Heart right ventricle (tissue), 16 donors: ENCODE results near the gene C2CD2. TPM values are rescaled to one million over a fixed set of nuclear protein-coding genes. Genes with fewer than 3 reads are reported as not detected.
A peak's percentile ranks its signal among the peaks of the same experiment; 100 is the strongest.

Experiments used
- ATAC-seq, 8 donors: fragments of 200-7000 bp; cut with Tn5 transposase; one replicate each; pipeline ENCODE4 v1.9.1; 2020; ENCODE audit warnings: mild to moderate bottlenecking in 8 of 8, moderate library complexity in 8 of 8, moderate number of reproducible peaks in 1 of 8
- DNase-seq, 2 donors: peaks; one replicate each; pipeline ENCODE4 v3.0.0-alpha.2; 2020
- H3K27ac ChIP-seq, 10 donors: fragments of 200-600 bp; sonication (generic) in 2 of 10; one replicate each; pipeline versions ENCODE4 v1.5.0 to v1.8.0; 2020 to 2022; ENCODE audit warnings: mild to moderate bottlenecking in 3 of 10
- H3K27me3 ChIP-seq, 7 donors: fragments of 200-600 bp; one replicate each; pipeline ENCODE4 v1.8.0; 2021 to 2022; ENCODE audit warnings: mild to moderate bottlenecking in 2 of 7
- H3K36me3 ChIP-seq, 9 donors: fragments of 200-600 bp; sonication (generic) in 1 of 9; one replicate each; pipeline versions ENCODE4 v1.5.0 to v1.8.0; 2020 to 2022; ENCODE audit warnings: mild to moderate bottlenecking in 2 of 9
- H3K4me1 ChIP-seq, 9 donors: fragments of 200-600 bp; sonication (generic) in 1 of 9; one replicate each; pipeline versions ENCODE4 v1.5.0 to v1.8.0; 2020 to 2022; ENCODE audit warnings: mild to moderate bottlenecking in 4 of 9
- H3K4me3 ChIP-seq, 10 donors: fragments of 200-600 bp; sonication (generic) in 2 of 10; one replicate each; pipeline versions ENCODE4 v1.5.0 to v1.8.0; 2020 to 2022; ENCODE audit warnings: mild to moderate bottlenecking in 7 of 10, moderate library complexity in 2 of 10
- H3K9me3 ChIP-seq, 11 donors: fragments of 200-600 bp in 10 of 11; sonication (generic) in 2 of 11; one replicate each; pipeline versions ENCODE4 v1.5.0 to v1.8.0; 2013 to 2022; ENCODE audit warnings: mild to moderate bottlenecking in 2 of 11, control low read depth in 1 of 11, moderate library complexity in 1 of 11
- CTCF ChIP-seq, 9 donors: fragments of 200-600 bp; sonication (generic) in 2 of 9; IDR thresholded peaks; one replicate each; pipeline versions ENCODE4 v1.5.0 to v1.8.0; 2021 to 2022; ENCODE audit warnings: antibody characterized with exemption in 9 of 9, mild to moderate bottlenecking in 5 of 9, moderate library complexity in 1 of 9
- WGBS, 2 donors: extraction: QIAGEN DNeasy Blood & Tissue Kit; methylation state at CpG; one replicate each; pipeline ENCODE4 v1.1.7; 2013; ENCODE audit warnings: inconsistent platforms in 1 of 2; 5-methylcytosine and 5-hydroxymethylcytosine counted together
- intact Hi-C, 10 donors: fragments of 100-400 bp; cut with DNase I; formaldehyde crosslinking; loops; one replicate each; pipeline versions ENCODE4 v1.11.1 to v1.14.2; 2022
- polyA plus RNA-seq, 2 donors: library from polyadenylated mRNA; stranded (reverse); fragments of 200-250 nt; gene quantifications; one replicate each; pipeline ENCODE4 v1.2.3, GENCODE V29; 2013
- total RNA-seq, 10 donors: library from RNA; stranded (reverse); fragmentation: NEBNext Ultra II Directional in 3 of 10; extraction: Animal tissue kit (Norgen Biotek cat#: 25700) in 3 of 10; gene quantifications; one replicate each; pipeline versions ENCODE4 v1.2.1 to v1.2.4, GENCODE V29; 2021 to 2023
- donor health status: Arrhythmogenic right ventricular cardiomyopathy.
- donor health status: ischemic (EF 13 %, LVEDD 7.1; RV severe dilation, severe dysfunction).
- donor health status: healthy with polysubstance abuse.
- donor health status: DM: no; HTN: yes; CAD: no.
- donor health status: DM: no; HTN: no; CAD: no.
- donor health status: ischemic (EF 25% LVEDD 6.9; RV normal size, moderate dysfunction).
- donor health status: ischemic (EF 25% LVEDD 5.7; RV mildly dilated, moderate dysfunction).
- donor health status: healthy.
- donor health status: DM: yes; HTN: yes; CAD: no.
- donor health status: Ischemic cardiomyopathy.
- donor health status: ischemic (EF 35%, LVEDD 5.7; RV mildly dilated, moderate dysfunction).
- donor health status: nonischemic (EF 11% LVEDD 7.7; RV severe dilation, severe dysfunction).
- donor health status: DM: yes; HTN: yes; CAD: no.
- donor health status: PGD.
- donor health status: ischemic (EF 29% LVEDD 5.4; RV normal size, mild dysfunction).
- donor health status: nonischemic (EF 23%, LVEDD 6.1; RV moderate dilation, normal function).

The C2CD2 gene
- total and polyA plus RNA-seq, 12 donors = 4.5 to 11.1 (median 6.6) TPM

GRCh38 chr21:41932576-41933312, 21.1 kb downstream of the C2CD2 start:
- peak overlapping the region in 5 of 10 donors; percentile 37 to 45 (median 39) for H3K4me3 ChIP-seq
- peak overlapping the region in 9 of 10 donors; percentile 12 to 83 (median 66) for H3K27ac ChIP-seq
- peak; percentile 45 to 84 (median 66) for ATAC-seq

DNA sequence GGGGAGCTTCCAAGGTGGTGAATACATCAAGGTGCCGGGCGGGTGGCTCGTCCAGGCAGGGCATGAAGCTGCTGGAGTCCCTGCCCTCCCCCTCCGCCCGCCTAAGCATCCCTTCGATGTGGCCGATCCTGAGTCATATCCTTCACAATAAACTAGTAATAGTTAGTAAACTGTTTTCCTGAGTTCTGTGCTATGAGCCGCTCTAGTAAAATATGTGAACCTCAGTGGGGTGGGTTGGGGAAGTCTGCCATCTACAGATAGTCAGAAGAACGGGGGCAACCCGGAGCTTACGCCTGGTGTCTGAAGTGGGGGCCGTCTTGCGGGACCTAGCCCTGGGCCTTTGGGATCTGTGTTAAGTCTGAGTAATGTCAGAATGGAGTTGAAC, 21.6 kb downstream of the C2CD2 start:
- H3K4me3 ChIP-seq = no peak overlapping the region
- intact Hi-C loops = loop anchor here in 2 of 10 donors (10.0 kb wide), 1 partner anchor 183 kb away; no protein-coding TSS in a partner anchor
- ATAC-seq = peak in 7 of 8 donors; percentile 7 to 73 (median 30)
- H3K27me3 ChIP-seq = no peaks in the 10 kb centered on the region
- TF ChIP-seq CTCF (IDR thresholded peaks at IDR 0.05) = peak in 2 of 9 donors; percentile 12 to 20
- peak overlapping the region in 6 of 10 donors; percentile 12 to 77 (median 60) for H3K27ac ChIP-seq
- H3K4me1 ChIP-seq = peaks cover 3 to 54% (median 37%) of the 10 kb centered on the region in 9 donors
- no peaks in the 10 kb centered on the region for H3K36me3 ChIP-seq
- WGBS, 2 donors = 71 to 79% methylated on average over 13 of the region's 13 CpGs
- no peaks in the 10 kb centered on the region for H3K9me3 ChIP-seq
- no peak for DNase-seq

More at GRCh38 chr21:41932576-41933312, 21.1 kb downstream of the C2CD2 start:
- Histone ChIP-seq H3K36me3 (peaks cover 0 to 5% (median 0%) of the 10 kb centered on the region in 9 donors), H3K4me1 (peaks cover 3 to 48% (median 31%) of the 10 kb centered on the region in 9 donors), H3K27me3 (no peaks in the 10 kb centered on the region), H3K9me3 (no peaks in the 10 kb centered on the region)
- 52 to 58% methylated on average over 18 of the region's 18 CpGs for WGBS, 2 donors
- no peak for DNase-seq
- intact Hi-C loops = loop anchor here in 2 of 10 donors (10.0 kb wide), 1 partner anchor 182 kb away; no protein-coding TSS in a partner anchor
- TF ChIP-seq CTCF (IDR thresholded peaks at IDR 0.05) = peak in 1 of 9 donors; percentile 0

- 83 to 90% methylated on average over 8 of the region's 8 CpGs for WGBS, 2 donors
- Histone ChIP-seq H3K9me3 (no peaks in the 10 kb centered on the region), H3K36me3 (no peaks in the 10 kb centered on the region), H3K27ac (no peak overlapping the region), H3K4me3 (no peak overlapping the region), H3K4me1 (peaks cover 3 to 61% (median 43%) of the 10 kb centered on the region in 9 donors), H3K27me3 (no peaks in the 10 kb centered on the region)
- no peak for ATAC-seq
- TF ChIP-seq CTCF (IDR thresholded peaks at IDR 0.05) = no peak
- intact Hi-C loops = loop anchor here in 2 of 10 donors (10.0 kb wide), 1 partner anchor 184 kb away; no protein-coding TSS in a partner anchor
- no peak for DNase-seq
Measured at GRCh38 chr21:41931041-41931451, 22.8 kb downstream of the C2CD2 start.

DNA sequence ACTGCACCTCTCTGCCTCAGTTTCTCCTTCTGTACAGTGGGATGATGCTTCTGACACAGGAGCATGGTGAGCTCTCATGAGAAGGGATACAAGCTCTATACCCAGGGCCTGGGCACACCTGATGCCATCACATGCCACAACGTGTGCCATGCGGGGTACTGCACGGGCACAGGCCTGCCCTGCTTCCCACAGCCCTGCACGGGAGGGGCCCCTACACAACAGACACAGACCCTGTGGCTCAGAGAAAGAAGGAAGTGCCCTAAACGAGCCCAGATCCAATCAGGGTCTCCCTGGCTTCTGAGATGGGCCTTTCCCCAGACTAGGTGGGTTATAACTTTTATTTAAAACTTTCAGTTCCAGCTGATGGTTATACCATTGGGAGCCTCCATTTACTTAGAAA, 24.6 kb downstream of the C2CD2 start:
- Histone ChIP-seq H3K36me3 (no peaks in the 10 kb centered on the region), H3K9me3 (no peaks in the 10 kb centered on the region), H3K27ac (peak overlapping the region in 5 of 10 donors; percentile 35 to 94 (median 86)), H3K4me1 (peaks cover 9 to 75% (median 55%) of the 10 kb centered on the region in 9 donors), H3K27me3 (no peaks in the 10 kb centered on the region), H3K4me3 (no peak overlapping the region)
- WGBS, 2 donors = 84 to 87% methylated on average over 5 of the region's 5 CpGs
- ATAC-seq = no peak
- intact Hi-C loops = loop anchor here in 2 of 10 donors (5.0 kb wide), 2 partner anchors 78 to 188 kb away; no protein-coding TSS in a partner anchor
- TF ChIP-seq CTCF (IDR thresholded peaks at IDR 0.05) = no peak
- no peak for DNase-seq
